GM18499 (cell line): ENCODE data around the gene TAOK2.

Experiments
- ATAC-seq: cut with Tn5 transposase; IDR thresholded peaks from one replicate; pipeline ENCODE4 v1.9.1; 2021; ENCODE audit warnings: moderate number of reproducible peaks; ENCODE audit not compliant: insufficient read depth, unreplicated experiment

Gene TAOK2

GRCh38 chr16:29986231-29986630 is 12.6 kb downstream of the TAOK2 start:
- ATAC-seq, result no peak

GRCh38 chr16:29986931-29987330 is 13.3 kb downstream of the TAOK2 start:
- no peak for ATAC-seq

- no peak for ATAC-seq
These were observed 13.9 kb downstream of the TAOK2 start for GRCh38 chr16:29987371-29988085.

- no peak for ATAC-seq
These were observed 14.8 kb downstream of the TAOK2 start for GRCh38 chr16:29988346-29989075.

DNA sequence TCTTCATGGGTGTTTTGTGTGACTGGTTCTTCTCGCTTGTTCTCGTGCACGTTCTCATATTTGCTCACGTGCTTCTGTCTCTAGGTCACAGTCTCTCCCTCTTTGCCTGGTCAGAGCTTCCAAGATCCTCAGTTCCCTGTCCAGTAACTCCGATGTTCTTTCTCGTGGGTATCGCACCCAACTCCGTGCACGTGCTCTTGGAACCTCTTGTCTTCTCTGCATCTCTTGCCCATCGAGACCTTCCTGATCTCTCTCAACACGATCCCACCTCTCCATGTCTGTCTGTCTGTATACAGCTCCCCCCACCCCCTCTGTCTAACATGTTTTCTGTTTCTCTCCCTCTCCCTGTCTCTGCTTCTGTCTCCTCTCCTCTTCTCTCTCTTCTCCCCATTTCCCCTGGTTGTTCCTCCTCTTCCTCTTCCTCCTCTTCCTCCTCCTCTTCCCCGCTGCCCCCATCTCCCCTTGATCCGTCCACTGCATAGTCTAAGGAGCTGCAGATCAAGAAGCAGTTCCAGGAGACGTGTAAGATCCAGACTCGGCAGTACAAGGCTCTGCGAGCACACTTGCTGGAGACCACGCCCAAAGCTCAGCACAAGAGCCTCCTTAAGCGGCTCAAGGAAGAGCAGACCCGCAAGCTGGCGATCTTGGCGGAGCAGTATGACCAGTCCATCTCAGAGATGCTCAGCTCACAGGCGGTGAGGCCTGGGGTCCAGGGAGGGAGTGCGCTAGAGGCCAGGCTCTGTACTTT is 15.6 kb downstream of the TAOK2 start:
- ATAC-seq, result no peak

DNA sequence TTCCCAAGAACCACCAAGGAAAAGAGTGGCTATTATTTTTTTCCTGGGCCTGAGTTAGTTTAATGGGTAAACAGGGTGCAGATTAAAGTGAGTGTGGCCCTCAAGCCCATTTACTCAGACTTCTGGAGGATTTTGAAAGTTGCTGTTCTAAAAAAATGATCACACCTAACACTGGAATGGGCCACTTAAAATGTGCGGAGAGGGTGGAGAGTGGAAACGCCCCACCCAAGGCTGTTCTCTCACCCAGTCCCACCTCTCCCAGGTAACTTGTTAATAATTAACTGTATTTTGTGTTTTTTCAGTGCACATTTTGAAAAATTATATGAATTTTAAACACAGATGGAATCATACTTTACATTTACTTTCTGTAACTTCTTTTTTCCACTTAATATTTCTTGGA is 16.4 kb downstream of the TAOK2 start:
- no peak for ATAC-seq

DNA sequence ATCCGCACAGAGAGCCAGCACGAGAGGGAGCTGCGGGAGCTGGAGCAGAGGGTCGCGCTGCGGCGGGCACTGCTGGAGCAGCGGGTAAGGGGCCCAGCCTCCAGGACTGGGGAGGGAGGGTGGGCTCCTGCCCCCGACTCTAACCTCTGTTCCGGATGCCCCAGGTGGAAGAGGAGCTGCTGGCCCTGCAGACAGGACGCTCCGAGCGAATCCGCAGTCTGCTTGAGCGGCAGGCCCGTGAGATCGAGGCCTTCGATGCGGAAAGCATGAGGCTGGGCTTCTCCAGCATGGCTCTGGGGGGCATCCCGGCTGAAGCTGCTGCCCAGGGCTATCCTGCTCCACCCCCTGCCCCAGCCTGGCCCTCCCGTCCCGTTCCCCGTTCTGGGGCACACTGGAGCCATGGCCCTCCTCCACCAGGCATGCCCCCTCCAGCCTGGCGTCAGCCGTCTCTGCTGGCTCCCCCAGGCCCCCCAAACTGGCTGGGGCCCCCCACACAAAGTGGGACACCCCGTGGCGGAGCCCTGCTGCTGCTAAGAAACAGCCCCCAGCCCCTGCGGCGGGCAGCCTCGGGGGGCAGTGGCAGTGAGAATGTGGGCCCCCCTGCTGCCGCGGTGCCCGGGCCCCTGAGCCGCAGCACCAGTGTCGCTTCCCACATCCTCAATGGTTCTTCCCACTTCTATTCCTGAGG is 17.4 kb downstream of the TAOK2 start:
- no peak for ATAC-seq

- no peak for ATAC-seq
These were observed 17.9 kb downstream of the TAOK2 start for GRCh38 chr16:29991571-29991904.

- no peak for ATAC-seq
These were observed 18.8 kb downstream of the TAOK2 start for GRCh38 chr16:29992344-29992967.

- no peak for ATAC-seq
These were observed 19.7 kb downstream of the TAOK2 start for GRCh38 chr16:29993191-29993902.

DNA sequence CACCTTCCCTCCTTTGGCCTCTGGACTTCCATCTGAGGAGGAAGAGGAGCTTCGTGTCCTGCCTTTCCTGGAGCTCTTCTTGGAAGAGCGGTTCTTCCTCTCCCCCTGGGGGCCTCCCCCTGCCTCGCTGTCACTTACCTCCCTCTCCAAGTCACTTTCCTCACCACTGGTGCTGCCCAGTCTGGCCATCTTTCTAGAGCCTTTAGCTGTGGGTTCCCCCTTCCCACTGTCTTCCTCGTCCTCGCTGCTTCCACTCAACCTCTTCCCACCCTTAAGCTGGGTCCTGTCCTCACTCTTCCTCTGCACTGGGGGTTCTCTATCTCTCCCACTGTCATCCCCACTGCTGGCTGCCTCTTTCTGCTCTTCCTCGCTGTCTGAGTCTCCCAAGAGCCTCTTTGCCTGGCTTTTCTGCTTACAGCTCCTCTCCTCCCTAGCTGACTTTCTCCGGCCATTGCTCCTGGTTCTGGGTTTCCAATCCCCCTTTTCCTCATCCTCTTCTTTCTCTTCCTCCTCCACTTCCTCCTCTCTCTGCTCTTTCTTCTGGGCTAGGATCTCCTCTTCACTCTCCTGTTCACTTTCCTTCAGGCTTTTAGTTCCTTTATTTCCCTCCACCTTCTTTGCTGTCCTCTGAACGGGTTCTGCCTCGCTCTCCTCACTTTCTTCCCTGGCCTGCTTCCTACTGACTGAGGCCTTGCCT is 20.4 kb downstream of the TAOK2 start:
- ATAC-seq, result no peak

GRCh38 chr16:29994600-29995323 is 21.1 kb downstream of the TAOK2 start:
- ATAC-seq, result no peak

GRCh38 chr16:29995324-29995910 is 21.7 kb downstream of the TAOK2 start, which contains the start of gene HIRIP3:
Gene HIRIP3, minus strand, starts transcription at chr16:29995617. Its CDS starts 12 bp downstream, at chr16:29995605.
- ATAC-seq, result peak; percentile 25

DNA sequence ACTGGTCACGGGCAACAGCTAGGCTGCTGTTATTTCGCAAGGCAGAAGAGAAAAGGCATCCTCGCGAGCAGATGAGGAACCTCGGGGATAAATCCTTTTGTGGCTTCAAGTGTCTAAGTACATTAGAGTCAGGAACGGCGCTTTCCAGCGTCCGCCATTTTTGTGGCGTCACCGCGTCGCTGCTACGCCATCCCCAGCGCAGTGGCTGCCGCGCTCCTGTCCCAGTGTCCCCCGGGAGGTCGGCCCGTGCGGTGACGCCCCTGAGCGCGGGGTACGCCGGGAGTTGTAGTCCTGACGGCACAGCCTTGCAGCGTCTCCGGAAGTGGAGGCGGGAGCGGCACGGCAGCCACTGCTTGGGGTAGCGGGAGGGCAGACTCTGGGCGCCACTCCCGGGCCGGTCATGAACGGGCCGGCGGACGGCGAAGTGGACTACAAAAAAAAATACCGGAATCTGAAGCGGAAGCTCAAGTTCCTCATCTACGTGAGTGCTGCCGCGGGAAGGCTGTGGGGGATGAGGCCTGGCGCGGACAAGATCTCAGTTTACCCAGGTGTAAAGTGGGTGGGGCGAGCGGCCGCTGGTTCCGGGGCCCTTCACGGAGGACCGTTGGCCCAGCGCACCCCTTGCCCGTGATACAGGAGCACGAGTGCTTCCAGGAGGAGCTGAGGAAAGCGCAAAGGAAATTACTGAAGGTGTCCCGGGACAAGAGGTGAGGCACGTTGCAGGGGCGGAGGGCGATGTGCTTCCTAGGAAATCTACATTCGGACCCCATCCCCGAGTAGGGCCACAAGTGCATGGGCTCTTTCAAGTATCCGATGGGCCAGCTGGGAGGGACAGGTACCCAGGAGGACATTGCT is 22.5 kb downstream of the TAOK2 start, which contains the start of gene INO80E:
Gene INO80E (plus strand): TSS at position 331 of the 855 bp plus-strand sequence. CDS start 70 bp downstream, at position 401.
- ATAC-seq, result peak; percentile 61

DNA sequence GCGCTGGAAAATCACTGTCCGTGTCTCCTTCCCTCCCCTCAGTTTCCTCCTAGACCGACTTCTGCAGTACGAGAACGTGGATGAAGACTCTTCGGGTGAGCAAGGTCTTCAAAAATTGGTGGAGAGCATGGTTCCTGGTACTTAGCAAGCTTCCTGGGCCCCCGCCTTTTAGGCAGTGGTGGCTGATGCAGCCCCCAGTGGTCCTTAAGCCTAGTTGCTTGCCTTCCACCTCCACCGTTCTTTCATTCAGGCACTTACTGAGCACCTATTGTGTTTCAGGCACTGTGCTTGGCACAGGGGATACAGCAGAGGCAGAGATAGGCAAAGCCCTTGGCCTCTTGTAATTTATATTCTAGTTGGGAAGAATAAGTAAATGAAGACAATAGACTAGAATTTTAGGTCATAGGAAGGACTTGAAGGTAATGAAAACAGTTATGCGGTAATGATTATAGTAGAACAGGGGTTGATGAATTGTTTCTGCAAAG is 23.1 kb downstream of the TAOK2 start:
- no peak for ATAC-seq

- ATAC-seq, result no peak
These were observed 25.9 kb downstream of the TAOK2 start for GRCh38 chr16:29999605-30000004.
